Testis (tissue), 2 donors: ENCODE data around the gene DOK1.

Source experiments
- CTCF ChIP-seq, 3 experiments: fragments of 450-650 bp in 2 of 3; fragments of 200-600 bp in 1 of 3; sonication (generic) in 1 of 3; IDR thresholded peaks; one replicate each; pipeline ENCODE4 v1.5.1; 2016 to 2019; ENCODE audit warnings: antibody characterized with exemption in 3 of 3, mild to moderate bottlenecking in 2 of 3, moderate library complexity in 1 of 3
- POLR2A ChIP-seq: fragments of 450-650 bp; IDR thresholded peaks from one replicate; pipeline ENCODE4 v1.6.1; 2017; ENCODE audit warnings: antibody characterized with exemption, mild to moderate bottlenecking, moderate library complexity

- TF ChIP-seq CTCF (IDR thresholded peaks at IDR 0.05) (no peak), POLR2A (no peak)
Observed at GRCh38 chr2:74555610-74556103, 1.1 kb downstream of the DOK1 start.
